Natural killer cell (primary cell): Measurements from ENCODE around the gene WDFY1. TPM values are rescaled to one million over a fixed set of nuclear protein-coding genes. Genes with fewer than 3 reads are reported as not detected.

Experiments
- ATAC-seq, 3 donors: fragments of 150-1000 bp in 2 of 3; fragments of 200-7000 bp in 1 of 3; cut with Tn5 transposase; 1 replicate in 1 of 3; 2 replicates in 2 of 3; pipeline ENCODE4 v1.10.0; 2021; ENCODE audit warnings: mild to moderate bottlenecking in 2 of 3, moderate library complexity in 2 of 3
- DNase-seq, 2 donors: peaks; one replicate each; pipeline versions ENCODE4 v3.0.0 to v3.0.0-alpha.2; 2013 to 2021; ENCODE audit warnings: mixed read lengths in 1 of 2
- H3K27ac ChIP-seq: one replicate; pipeline ENCODE4 v1.5.1; 2013; ENCODE audit warnings: mild to moderate bottlenecking, low read length
- H3K27me3 ChIP-seq: one replicate; pipeline ENCODE4 v1.6.1; 2013; ENCODE audit warnings: low read length; ENCODE audit not compliant: control insufficient read depth, insufficient read depth
- H3K36me3 ChIP-seq: one replicate; pipeline ENCODE4 v1.6.1; 2013; ENCODE audit warnings: low read length; ENCODE audit not compliant: control insufficient read depth, insufficient read depth
- H3K4me1 ChIP-seq: one replicate; pipeline ENCODE4 v1.6.1; 2013; ENCODE audit warnings: low read length; ENCODE audit not compliant: control insufficient read depth, insufficient read depth
- H3K4me3 ChIP-seq: one replicate; pipeline ENCODE4 v1.5.1; 2013; ENCODE audit warnings: low read length
- H3K9me3 ChIP-seq: one replicate; pipeline ENCODE4 v1.6.1; 2013; ENCODE audit warnings: low read length; ENCODE audit not compliant: control insufficient read depth, insufficient read depth
- H3K27ac Mint-ChIP-seq, 2 donors: one replicate each; pipeline ENCODE4 v1.8.0; 2022; ENCODE audit warnings: mild to moderate bottlenecking in 2 of 2, mixed read lengths in 2 of 2, moderate library complexity in 1 of 2
- H3K27me3 Mint-ChIP-seq, 2 donors: one replicate each; pipeline ENCODE4 v1.8.0; 2022; ENCODE audit warnings: low read depth in 2 of 2, mixed read lengths in 2 of 2
- H3K36me3 Mint-ChIP-seq: one replicate; pipeline ENCODE4 v1.8.0; 2022; ENCODE audit warnings: mixed read lengths
- H3K4me1 Mint-ChIP-seq, 2 donors: one replicate each; pipeline ENCODE4 v1.8.0; 2022; ENCODE audit warnings: mixed read lengths in 2 of 2
- H3K4me3 Mint-ChIP-seq: one replicate; pipeline ENCODE4 v1.8.0; 2022; ENCODE audit warnings: mild to moderate bottlenecking, moderate library complexity, mixed read lengths
- H3K9me3 Mint-ChIP-seq, 2 donors: one replicate each; pipeline ENCODE4 v1.8.0; 2022; ENCODE audit warnings: mixed read lengths in 2 of 2
- CTCF ChIP-seq: fragments of 200-600 bp; IDR thresholded peaks from one replicate; pipeline ENCODE4 v1.8.0; 2022; ENCODE audit warnings: antibody characterized with exemption
- WGBS: methylation state at CpG from one replicate; pipeline ENCODE4 v1.1.7; 2013; ENCODE audit warnings: missing lambda C conversion rate; ENCODE audit not compliant: insufficient coverage; 5-methylcytosine and 5-hydroxymethylcytosine counted together
- intact Hi-C: fragments of 100-400 bp; cut with micrococcal nuclease; formaldehyde crosslinking; loops from one replicate; pipeline ENCODE4 v1.14.2; 2022
- total RNA-seq, 4 donors: library from RNA; stranded (reverse); fragments of 120-200 nt in 1 of 4; gene quantifications; one replicate each; pipeline versions ENCODE4 v1.2.3 to v1.2.4, GENCODE V29; 2013 to 2022

WDFY1 gene
- total RNA-seq, 3 donors from 2014 or later (not counting 1 experiment from before 2014, with no cell fraction given), result 90.2 to 96.2 (median 92.0) TPM

- H3K4me3 Mint-ChIP-seq, result no peak overlapping the region
- 84% methylated on average over 7 of the region's 7 CpGs for WGBS
- peak in 1 of 3 donors; percentile 29 for ATAC-seq
- H3K9me3 Mint-ChIP-seq, result no peaks in the 10 kb centered on the region
- no peaks in the 10 kb centered on the region for H3K27me3 ChIP-seq
- no peaks in the 10 kb centered on the region for H3K9me3 ChIP-seq
- no peak overlapping the region for H3K4me3 ChIP-seq
- H3K36me3 Mint-ChIP-seq, result no peaks in the 10 kb centered on the region
- peak overlapping the region; percentile 3 to 39 for H3K27ac Mint-ChIP-seq
- H3K4me1 ChIP-seq, result no peaks in the 10 kb centered on the region
- no peaks in the 10 kb centered on the region for H3K27me3 Mint-ChIP-seq
- intact Hi-C loops, result no loop called here
- peaks cover 33 to 34% of the 10 kb centered on the region in 2 donors for H3K4me1 Mint-ChIP-seq
- no peak for DNase-seq
- H3K36me3 ChIP-seq, result peaks cover 14% of the 10 kb centered on the region
- no peak for TF ChIP-seq CTCF
- H3K27ac ChIP-seq, result no peak overlapping the region
Observed at GRCh38 chr2:223909001-223909741, 36.0 kb downstream of the WDFY1 start.

DNA sequence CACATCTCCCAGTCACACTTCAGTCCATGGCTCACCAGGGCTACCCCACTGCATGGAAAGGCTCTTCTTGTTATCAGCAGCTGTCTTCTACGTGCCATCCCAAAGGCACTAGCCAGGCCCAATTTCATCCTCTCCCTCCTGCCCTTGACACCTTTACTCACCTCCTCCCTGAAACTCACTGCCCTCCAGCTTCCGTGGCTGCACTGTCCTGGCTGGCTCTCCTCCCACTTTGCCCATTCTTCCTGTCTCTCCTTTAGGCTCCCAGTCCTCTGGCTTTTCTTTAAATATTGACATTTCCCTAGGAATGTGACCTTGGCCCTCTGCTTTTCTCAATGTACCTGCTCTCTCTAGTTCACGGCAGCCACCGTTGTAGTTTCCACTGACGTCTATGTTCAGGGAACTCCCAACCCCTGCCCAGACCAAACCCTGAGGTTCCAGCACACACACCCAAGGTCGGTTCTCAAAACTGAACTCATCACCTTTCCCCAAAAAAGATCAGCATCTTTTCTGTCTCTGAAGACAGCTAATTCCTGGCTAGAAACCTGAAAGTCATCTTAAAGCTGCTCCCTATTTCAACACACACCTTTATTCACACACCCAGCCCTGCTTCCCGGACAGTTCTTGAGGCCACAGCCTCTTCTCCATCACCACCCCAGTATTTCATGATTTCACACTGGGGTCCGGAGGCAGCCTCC, 36.7 kb downstream of the WDFY1 start:
- Mint-ChIP-seq H3K9me3 (no peaks in the 10 kb centered on the region), H3K4me1 (peaks cover 33 to 34% of the 10 kb centered on the region in 2 donors), H3K4me3 (no peak overlapping the region), H3K36me3 (no peaks in the 10 kb centered on the region), H3K27ac (peak overlapping the region; percentile 3 to 39), H3K27me3 (no peaks in the 10 kb centered on the region)
- H3K4me1 ChIP-seq, result no peaks in the 10 kb centered on the region
- H3K27ac ChIP-seq, result no peak overlapping the region
- H3K9me3 ChIP-seq, result no peaks in the 10 kb centered on the region
- intact Hi-C loops, result no loop called here
- ATAC-seq (no peak), DNase-seq (no peak)
- H3K4me3 ChIP-seq, result no peak overlapping the region
- TF ChIP-seq CTCF, result no peak
- H3K36me3 ChIP-seq, result peaks cover 16% of the 10 kb centered on the region
- WGBS, result 92% methylated on average over 8 of the region's 8 CpGs
- H3K27me3 ChIP-seq, result no peaks in the 10 kb centered on the region

DNA sequence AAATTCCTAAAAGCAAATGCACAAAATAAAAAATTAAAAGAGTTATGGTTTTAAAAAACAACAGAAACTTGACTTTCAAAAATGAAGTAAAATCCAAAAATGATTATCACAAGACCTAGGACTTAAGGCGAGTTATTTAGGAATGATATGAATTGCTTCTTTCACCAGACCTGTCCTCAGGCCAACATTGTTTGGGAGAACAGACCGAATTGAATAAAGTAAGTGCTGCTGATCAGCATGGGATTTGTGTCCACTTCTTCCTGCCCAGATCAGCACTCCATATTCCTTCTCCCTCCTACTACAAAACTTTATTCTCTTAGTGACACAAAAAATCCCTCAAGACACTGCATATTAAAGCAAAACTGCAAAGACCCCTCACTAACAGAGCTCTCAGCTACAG, 39.1 kb downstream of the WDFY1 start:
- peaks cover 25 to 26% of the 10 kb centered on the region in 2 donors for H3K4me1 Mint-ChIP-seq
- intact Hi-C loops, result no loop called here
- DNase-seq (no peak), ATAC-seq (no peak)
- H3K27ac Mint-ChIP-seq, result peak overlapping the region in 1 of 2 donors; percentile 38
- H3K27me3 Mint-ChIP-seq, result no peaks in the 10 kb centered on the region
- no peak overlapping the region for H3K4me3 Mint-ChIP-seq
- Histone ChIP-seq H3K4me3 (no peak overlapping the region), H3K9me3 (no peaks in the 10 kb centered on the region), H3K36me3 (peaks cover 25% of the 10 kb centered on the region), H3K27me3 (no peaks in the 10 kb centered on the region), H3K4me1 (no peaks in the 10 kb centered on the region), H3K27ac (no peak overlapping the region)
- TF ChIP-seq CTCF, result no peak
- 95% methylated on average over 2 of the region's 2 CpGs for WGBS
- H3K36me3 Mint-ChIP-seq, result no peaks in the 10 kb centered on the region
- H3K9me3 Mint-ChIP-seq, result no peaks in the 10 kb centered on the region
